Adipocyte (in vitro differentiated cells): ENCODE results near the gene CCDC167.

ENCODE experiments used
- DNase-seq: peaks from one replicate; pipeline ENCODE4 v3.0.0-alpha.2; 2015; ENCODE audit warnings: low read depth
- H3K27me3 ChIP-seq: replicated peaks from 2 replicates; pipeline ENCODE4 v1.7.0; 2013; ENCODE audit warnings: mild to moderate bottlenecking, low read length, moderate library complexity; ENCODE audit not compliant: control insufficient read depth, insufficient read depth
- H3K36me3 ChIP-seq: 2 replicates; pipeline ENCODE4 v1.7.0; 2013; ENCODE audit warnings: low read length, mild to moderate bottlenecking, moderate library complexity; ENCODE audit not compliant: control insufficient read depth, insufficient read depth, severe bottlenecking
- H3K4me1 ChIP-seq: 2 replicates; pipeline ENCODE4 v1.7.0; 2013; ENCODE audit warnings: mild to moderate bottlenecking, low read length, moderate library complexity; ENCODE audit not compliant: control insufficient read depth, insufficient read depth
- H3K4me3 ChIP-seq: 2 replicates; pipeline ENCODE4 v1.7.0; 2013; ENCODE audit warnings: mild to moderate bottlenecking, low read length, moderate library complexity
- H3K9ac ChIP-seq: 2 replicates; pipeline ENCODE4 v1.7.0; 2013; ENCODE audit warnings: mild to moderate bottlenecking, low read length, moderate library complexity
- H3K9me3 ChIP-seq: 2 replicates; pipeline ENCODE4 v1.7.0; 2013; ENCODE audit warnings: mild to moderate bottlenecking, low read length, moderate library complexity; ENCODE audit not compliant: control insufficient read depth

The CCDC167 gene

DNA sequence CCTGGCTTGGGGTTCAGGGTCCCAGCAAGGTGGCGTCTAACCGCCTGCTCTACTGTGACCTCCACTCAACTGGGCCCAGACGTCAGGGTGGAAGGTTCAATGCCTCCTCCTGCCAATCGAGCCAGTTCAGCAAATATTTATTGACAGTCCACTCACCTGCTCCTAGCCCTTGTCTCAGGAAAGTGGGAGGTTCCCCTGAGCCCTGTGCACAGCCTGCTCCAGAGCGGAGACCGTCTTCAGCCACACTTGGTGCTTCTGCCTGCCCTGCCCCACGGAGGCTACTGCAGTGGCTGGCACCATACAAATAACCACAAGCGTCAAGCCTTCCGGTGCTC, 6.1 kb downstream of the CCDC167 start:
- Histone ChIP-seq H3K4me1 (peaks cover 16% of the 10 kb centered on the region), H3K4me3 (no peak overlapping the region), H3K36me3 (no peaks in the 10 kb centered on the region), H3K9me3 (no peaks in the 10 kb centered on the region), H3K9ac (no peak overlapping the region), H3K27me3 (no peaks in the 10 kb centered on the region)
- no peak for DNase-seq

DNA sequence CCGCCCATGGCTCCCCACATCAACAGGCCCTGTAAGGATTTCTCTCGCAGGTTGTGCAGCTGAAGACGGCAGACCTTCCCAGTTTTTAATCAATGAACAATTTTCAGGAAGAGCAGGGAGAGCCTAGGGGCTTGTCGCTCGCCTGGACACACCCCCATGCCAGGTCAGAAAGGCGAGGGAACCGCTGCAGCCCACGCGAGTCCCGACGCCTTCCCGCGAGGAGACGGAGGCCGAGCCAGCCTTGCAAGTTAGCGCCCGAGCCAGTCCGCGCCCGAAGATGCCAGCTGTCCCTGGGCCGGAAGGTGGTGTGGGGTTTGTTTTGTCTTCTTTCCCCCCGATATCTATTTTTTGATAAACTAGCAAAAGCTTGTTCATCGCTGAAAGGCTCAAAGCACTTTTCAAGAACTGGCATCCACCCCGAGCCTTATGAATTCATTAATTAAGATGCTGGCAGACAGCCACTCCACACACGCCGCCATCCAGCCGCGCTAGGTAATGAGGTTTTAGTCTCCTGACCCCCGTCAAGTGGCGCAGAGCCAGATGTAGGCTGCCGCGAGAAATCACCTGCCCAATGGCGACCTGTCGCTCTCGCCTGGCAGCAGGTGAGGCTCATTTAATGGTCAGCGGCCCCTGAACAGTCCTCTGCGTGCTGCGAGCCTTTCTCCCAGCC, 6.6 kb downstream of the CCDC167 start:
- Histone ChIP-seq H3K36me3 (no peaks in the 10 kb centered on the region), H3K27me3 (no peaks in the 10 kb centered on the region), H3K9ac (no peak overlapping the region), H3K4me3 (no peak overlapping the region), H3K4me1 (peaks cover 16% of the 10 kb centered on the region), H3K9me3 (no peaks in the 10 kb centered on the region)
- DNase-seq, result no peak

DNA sequence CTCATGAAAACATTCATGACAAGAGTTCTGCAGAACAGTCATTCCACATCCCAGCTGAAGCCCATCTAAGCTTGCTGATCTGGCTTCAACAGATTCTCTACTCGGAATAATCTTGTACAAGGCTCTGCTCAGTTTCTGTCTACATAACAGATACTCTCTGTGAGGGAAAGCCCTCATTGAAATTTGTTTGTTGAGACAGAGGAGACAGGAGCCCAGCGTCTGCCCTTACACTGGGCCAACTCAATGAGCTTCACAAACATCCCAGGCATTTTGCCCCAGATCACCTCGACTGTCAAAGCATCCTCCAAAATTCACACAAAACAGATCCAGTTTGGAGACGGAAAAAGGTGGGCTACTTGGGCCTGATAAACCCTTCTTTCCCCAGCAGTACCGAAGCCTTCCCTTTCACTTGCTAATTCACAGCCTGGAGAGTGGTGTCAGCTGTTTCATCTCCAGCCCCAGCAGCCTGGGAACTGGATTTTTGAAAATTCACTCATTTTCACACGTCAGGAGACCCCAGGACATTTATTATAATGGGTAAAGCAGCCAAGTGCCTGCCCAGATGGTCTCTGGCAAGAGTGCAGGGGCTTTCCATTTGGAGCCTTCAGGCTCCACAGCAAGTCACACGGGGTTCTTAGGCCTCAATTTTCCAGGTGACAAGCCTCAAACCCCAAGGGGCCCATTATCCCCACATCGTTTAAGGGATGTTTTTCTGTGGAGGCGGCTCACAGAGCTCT, 7.3 kb downstream of the CCDC167 start:
- no peak overlapping the region for H3K4me3 ChIP-seq
- no peaks in the 10 kb centered on the region for H3K9me3 ChIP-seq
- DNase-seq, result no peak
- no peaks in the 10 kb centered on the region for H3K27me3 ChIP-seq
- peaks cover 16% of the 10 kb centered on the region for H3K4me1 ChIP-seq
- no peaks in the 10 kb centered on the region for H3K36me3 ChIP-seq
- H3K9ac ChIP-seq, result no peak overlapping the region

DNA sequence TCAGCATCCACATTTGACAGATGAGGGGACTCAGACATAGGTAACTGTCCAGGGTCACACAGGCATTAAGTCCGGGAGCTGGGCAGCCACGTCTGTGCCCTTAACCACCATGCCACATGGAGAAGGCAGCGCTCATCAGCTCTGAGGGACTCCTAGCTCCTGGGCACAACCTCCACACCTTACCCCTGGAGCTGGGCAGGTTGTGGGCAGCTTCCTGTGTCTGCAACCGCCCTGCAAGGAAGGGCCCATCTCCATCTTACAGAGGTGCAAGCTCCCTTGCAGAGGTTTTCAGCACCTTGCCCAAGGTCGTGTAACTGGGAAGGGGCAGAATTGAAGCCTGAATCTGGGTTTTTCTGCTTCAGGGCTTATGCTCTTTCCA, 7.9 kb downstream of the CCDC167 start:
- DNase-seq, result no peak
- Histone ChIP-seq H3K4me1 (peaks cover 16% of the 10 kb centered on the region), H3K27me3 (no peaks in the 10 kb centered on the region), H3K9me3 (no peaks in the 10 kb centered on the region), H3K36me3 (no peaks in the 10 kb centered on the region), H3K9ac (no peak overlapping the region), H3K4me3 (no peak overlapping the region)

DNA sequence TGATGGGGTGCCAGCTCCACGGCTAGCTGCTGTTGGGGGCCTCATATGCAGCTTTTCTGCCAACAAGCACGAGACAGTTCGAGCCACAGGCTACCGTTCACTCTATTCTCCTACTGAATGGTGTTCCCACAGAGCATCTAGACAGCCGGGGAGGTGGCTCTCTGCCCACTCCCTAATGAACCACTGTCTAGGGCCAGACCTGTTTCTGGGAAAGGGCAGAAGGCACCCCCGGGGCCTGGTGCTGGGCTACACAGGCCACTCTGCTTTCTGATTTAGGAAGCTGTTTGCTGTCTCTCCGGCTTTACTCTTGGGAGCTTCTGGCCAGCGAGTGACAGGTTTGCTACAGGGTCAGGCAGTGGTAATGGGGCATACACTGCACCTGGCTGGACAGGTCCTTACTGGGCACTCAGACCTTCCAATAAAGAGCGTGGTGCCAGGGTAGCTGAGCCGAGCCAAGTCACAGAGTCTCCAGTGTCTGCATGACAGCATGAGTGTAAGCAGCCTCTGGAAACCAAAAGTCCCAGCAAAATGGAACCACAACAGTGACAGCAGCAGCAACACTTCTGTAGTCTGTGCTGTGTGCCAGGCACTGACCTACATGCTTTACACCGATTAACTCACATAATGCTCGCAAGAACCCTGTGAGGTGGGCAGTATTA, 8.4 kb downstream of the CCDC167 start:
- peaks cover 16% of the 10 kb centered on the region for H3K4me1 ChIP-seq
- no peak overlapping the region for H3K4me3 ChIP-seq
- no peaks in the 10 kb centered on the region for H3K9me3 ChIP-seq
- H3K36me3 ChIP-seq, result no peaks in the 10 kb centered on the region
- H3K27me3 ChIP-seq, result no peaks in the 10 kb centered on the region
- no peak for DNase-seq
- H3K9ac ChIP-seq, result no peak overlapping the region

DNA sequence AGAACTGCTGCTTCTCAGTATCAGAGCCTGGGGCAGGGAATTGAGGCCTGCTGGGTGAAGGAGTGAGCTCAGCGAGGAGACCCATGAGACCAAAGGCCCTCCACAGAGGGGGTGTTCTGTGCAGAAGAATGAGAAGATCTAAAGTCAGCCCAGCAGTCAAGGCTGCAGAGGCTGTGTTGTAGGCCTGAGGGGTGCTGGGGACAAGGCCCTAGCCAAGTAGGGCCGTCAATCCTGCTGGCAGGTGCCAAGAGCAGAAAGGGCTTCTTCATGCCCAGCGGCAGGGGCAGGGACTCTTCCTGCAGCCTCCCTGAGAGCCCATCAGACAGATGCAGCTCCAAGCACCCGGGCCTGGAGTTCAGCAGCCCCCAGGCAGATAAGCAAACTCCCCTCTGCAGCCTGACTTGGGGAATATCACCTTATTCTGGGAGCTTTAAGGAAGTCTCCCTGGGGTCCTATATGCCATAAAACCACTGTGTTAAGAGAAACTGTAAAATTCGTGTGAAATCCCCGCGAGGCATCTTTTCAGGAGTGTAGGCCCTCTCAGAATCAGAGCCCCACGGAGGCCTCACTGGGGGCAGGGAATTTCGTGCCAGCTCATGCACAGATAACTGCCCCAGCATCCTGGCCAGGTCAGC, 9.0 kb downstream of the CCDC167 start:
- peak overlapping the region; percentile 14 for H3K9ac ChIP-seq
- H3K4me1 ChIP-seq, result peaks cover 16% of the 10 kb centered on the region
- H3K36me3 ChIP-seq, result no peaks in the 10 kb centered on the region
- DNase-seq, result no peak
- no peaks in the 10 kb centered on the region for H3K9me3 ChIP-seq
- H3K4me3 ChIP-seq, result no peak overlapping the region
- no peaks in the 10 kb centered on the region for H3K27me3 ChIP-seq

DNA sequence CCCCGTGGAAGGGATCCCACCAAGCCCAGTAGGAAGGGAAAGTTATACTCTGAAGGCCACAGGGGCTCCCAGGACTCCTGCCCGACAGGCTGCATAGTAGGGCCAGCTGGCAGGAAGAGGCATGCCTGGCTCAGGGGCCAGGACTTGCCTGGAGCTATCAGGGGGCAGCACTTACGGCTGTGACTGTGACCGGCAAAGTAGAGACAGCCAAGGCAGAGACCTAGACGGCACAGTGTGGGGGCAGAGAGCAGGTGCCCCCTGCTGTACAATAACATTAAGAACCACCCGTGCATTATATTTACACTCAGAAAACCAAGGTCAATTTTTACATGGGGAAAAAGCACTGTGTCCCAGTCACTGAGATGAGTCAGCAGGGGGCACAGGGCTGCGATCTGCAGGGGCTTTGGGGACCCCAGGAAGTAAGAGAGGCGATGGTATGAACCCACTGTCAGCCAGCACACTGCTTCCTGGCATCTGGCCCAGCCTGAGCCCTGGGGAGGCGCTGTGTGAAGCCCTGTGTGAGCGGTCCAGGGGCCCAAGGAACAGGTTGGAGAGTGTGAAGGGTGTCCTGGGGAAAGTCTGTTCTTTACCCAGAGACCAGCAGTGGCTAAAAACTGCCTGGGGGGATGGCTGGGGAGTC, 9.9 kb downstream of the CCDC167 start:
- H3K9ac ChIP-seq, result no peak overlapping the region
- H3K36me3 ChIP-seq, result no peaks in the 10 kb centered on the region
- no peaks in the 10 kb centered on the region for H3K27me3 ChIP-seq
- no peak for DNase-seq
- H3K4me3 ChIP-seq, result no peak overlapping the region
- H3K4me1 ChIP-seq, result peaks cover 16% of the 10 kb centered on the region
- no peaks in the 10 kb centered on the region for H3K9me3 ChIP-seq

DNA sequence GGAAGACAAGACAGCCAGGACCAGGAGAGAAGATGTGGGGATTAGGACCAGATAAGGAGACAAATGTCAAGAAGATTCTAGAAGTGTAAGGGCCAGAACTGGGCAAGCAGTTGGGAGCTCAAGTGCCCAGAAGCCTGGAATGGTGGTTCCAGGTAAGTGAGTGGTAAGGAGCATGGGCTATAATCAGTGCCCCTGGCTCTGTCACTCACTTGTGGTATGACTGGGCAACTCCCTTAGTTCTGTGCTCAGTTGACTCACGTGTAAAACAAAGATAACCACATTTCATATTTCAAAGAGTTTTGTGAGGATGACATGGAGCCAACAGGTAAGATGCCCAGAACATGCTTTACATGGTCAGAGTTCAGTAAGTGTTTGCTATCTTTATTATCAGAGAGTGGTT, 11.2 kb downstream of the CCDC167 start:
- Histone ChIP-seq H3K4me1 (peaks cover 16% of the 10 kb centered on the region), H3K27me3 (no peaks in the 10 kb centered on the region), H3K36me3 (no peaks in the 10 kb centered on the region), H3K9ac (no peak overlapping the region), H3K4me3 (no peak overlapping the region), H3K9me3 (no peaks in the 10 kb centered on the region)
- DNase-seq, result no peak

DNA sequence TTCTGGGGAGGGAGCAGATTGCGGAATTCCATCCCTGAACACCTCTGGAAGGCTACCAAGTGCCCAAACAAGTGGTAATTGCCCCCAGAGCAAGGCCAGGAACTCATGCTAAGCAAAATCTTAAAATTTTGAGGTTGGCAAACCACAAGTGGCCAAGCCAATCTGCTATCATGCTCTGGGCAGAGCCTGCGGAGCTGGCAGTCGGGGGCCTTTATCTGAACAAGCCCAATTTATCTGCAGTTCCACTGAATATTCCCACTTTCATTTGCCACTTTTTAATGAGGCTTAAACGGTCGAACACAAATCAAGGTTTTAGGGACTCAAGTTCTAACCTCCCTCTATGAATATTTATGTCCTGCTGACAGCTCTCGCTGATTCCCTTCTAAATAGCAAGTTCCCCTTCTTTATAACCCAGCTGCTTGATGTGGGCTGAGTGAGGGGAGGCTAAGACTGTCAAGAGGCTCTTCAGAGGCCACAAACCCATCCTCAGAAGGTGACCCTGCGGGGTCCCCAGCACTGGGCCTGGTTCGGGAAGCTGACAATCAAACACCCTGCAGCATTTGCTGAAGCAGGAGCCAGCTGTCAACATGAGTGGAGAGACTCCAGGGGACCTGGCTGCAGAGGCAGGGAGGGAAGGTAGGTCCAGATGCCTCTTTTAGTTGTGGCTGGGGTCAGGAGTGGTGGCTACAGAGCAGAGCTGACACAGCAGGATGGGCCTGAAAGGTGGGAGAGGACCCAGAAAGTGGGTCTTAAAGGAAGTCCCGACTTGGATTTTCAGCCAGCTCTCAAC, 11.9 kb downstream of the CCDC167 start:
- no peak for DNase-seq
- no peak overlapping the region for H3K4me3 ChIP-seq
- peaks cover 16% of the 10 kb centered on the region for H3K4me1 ChIP-seq

DNA sequence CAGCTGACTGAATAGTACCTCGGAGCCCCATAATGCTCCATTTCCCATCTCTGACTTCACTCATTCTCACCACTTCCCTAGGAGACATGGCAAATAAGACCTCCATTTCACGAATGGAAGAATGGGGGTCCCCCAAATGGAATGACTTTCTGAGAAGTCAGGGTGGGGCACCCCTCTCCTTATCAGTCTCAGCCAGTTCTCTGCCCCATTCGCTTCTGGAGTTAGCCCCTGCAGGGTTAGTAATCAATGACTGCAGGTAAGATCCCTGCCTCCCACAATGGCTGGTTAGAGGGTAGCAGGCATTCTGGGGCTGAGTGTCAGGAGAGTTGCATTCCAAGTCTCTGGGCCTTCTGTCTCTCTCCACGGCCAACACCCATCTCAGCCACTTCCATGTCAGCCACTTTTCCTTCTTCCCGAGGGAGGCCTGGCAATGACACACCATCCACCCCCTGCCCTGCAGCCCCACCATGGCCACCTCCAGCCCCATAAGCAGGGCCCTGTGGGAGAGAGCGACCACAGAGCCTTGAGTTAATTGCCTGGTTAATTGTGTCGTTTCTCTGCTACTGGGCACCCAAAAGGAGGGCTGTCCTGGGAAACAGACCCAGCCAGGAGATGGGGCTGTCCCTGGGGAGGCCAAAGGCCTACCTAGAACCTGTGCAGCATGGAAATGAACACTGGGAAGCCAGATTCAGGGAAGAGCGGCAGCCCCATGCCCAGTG, 13.4 kb downstream of the CCDC167 start:
- Histone ChIP-seq H3K9ac (no peak overlapping the region), H3K4me1 (peaks cover 16% of the 10 kb centered on the region), H3K4me3 (no peak overlapping the region), H3K27me3 (no peaks in the 10 kb centered on the region), H3K9me3 (no peaks in the 10 kb centered on the region), H3K36me3 (peaks cover 17% of the 10 kb centered on the region)
- DNase-seq, result no peak

More for the DNA sequence above, 11.9 kb downstream of the CCDC167 start:
- no peaks in the 10 kb centered on the region for H3K27me3 ChIP-seq
- H3K36me3 ChIP-seq, result peaks cover 6% of the 10 kb centered on the region
- no peak overlapping the region for H3K9ac ChIP-seq
- no peaks in the 10 kb centered on the region for H3K9me3 ChIP-seq
